A549 (cell line): ENCODE data around the gene WIF1. TPM values are rescaled to one million over a fixed set of nuclear protein-coding genes. Genes with fewer than 3 reads are reported as not detected.

Source experiments
- ATAC-seq, 2 experiments: fragments of 200-7000 bp in 1 of 2; fragments of >200 bp in 1 of 2; cut with Nextera tagmentation in 1 of 2; cut with Tn5 transposase in 1 of 2; 3 replicates each; pipeline versions ENCODE4 v1.8.0 to v1.9.1; 2018 to 2020; ENCODE audit warnings: mild to moderate bottlenecking in 1 of 2, moderate library complexity in 1 of 2
- CTCF ChIA-PET: fragments of 300-600 bp; sonication (Branson Sonifier 250); formaldehyde crosslinking; extraction: SDS; loops from one replicate; lab custom pipeline; 2021; ENCODE audit warnings: antibody characterized with exemption, inconsistent platforms; lab: Yijun Ruan, JAX
- POLR2A ChIA-PET: fragments of 350-600 bp; formaldehyde crosslinking; extraction: SDS; loops from one replicate; lab custom pipeline; 2021; ENCODE audit warnings: antibody characterized with exemption, inconsistent platforms; lab: Yijun Ruan, JAX
- DNase-seq, 2 experiments: peaks; one replicate each; pipeline versions ENCODE4 v3.0.0 to v3.0.0-alpha.2; 2011 to 2016; ENCODE audit warnings: low read depth in 1 of 2, low spot score in 1 of 2
- FAIRE-seq: peaks from 2 replicates; lab custom pipeline; 2011; peaks lifted over from hg19 to GRCh38; lab: Jason Lieb, UNC
- H3K27ac ChIP-seq, 2 experiments: fragments of >200 bp; sonication (Bioruptor Twin); formaldehyde crosslinking; 3 replicates each; pipeline ENCODE4 v1.5.1; 2016 to 2017
- H3K4me1 ChIP-seq: fragments of >200 bp; sonication (Bioruptor Twin); formaldehyde crosslinking; 3 replicates; pipeline ENCODE4 v1.6.1; 2016
- H3K4me2 ChIP-seq: fragments of >200 bp; sonication (Bioruptor Twin); formaldehyde crosslinking; 3 replicates; pipeline ENCODE4 v1.6.1; 2016
- H3K4me3 ChIP-seq: fragments of >200 bp; sonication (Bioruptor Twin); formaldehyde crosslinking; 3 replicates; pipeline ENCODE4 v1.5.1; 2016
- H3K9me3 ChIP-seq: fragments of >200 bp; sonication (Bioruptor Twin); formaldehyde crosslinking; 3 replicates; pipeline ENCODE4 v1.6.1; 2016
- ATOH8 ChIP-seq: fragments of 250-450 bp; sonication (Bioruptor Pico); IDR thresholded peaks from 2 replicates; pipeline ENCODE4 v1.5.0; 2020; ENCODE audit warnings: low read depth, mild to moderate bottlenecking, moderate library complexity
- CBX8 ChIP-seq: fragments of 200-600 bp; sonication (generic); IDR thresholded peaks from 2 replicates; pipeline ENCODE4 v1.6.1; 2016
- CHD2 ChIP-seq: fragments of 150-350 bp; IDR thresholded peaks from 2 replicates; pipeline ENCODE4 v1.6.1; 2014; ENCODE audit warnings: low read length; ENCODE audit not compliant: partially characterized antibody
- CHD4 ChIP-seq: fragments of 200-600 bp; sonication (generic); IDR thresholded peaks from 2 replicates; pipeline ENCODE4 v1.6.1; 2016; ENCODE audit warnings: antibody characterized with exemption, mild to moderate bottlenecking, borderline replicate concordance
- EHF ChIP-seq: fragments of 250-450 bp; sonication (Bioruptor Pico); IDR thresholded peaks from 2 replicates; pipeline ENCODE4 v1.5.0; 2020; ENCODE audit warnings: mild to moderate bottlenecking
- ELK1 ChIP-seq: fragments of 150-350 bp; IDR thresholded peaks from 2 replicates; pipeline ENCODE4 v1.6.1; 2014; ENCODE audit warnings: low read depth, mild to moderate bottlenecking, low read length
- EP300 ChIP-seq, 2 experiments: fragments of >200 bp; sonication (Bioruptor Twin); formaldehyde crosslinking; IDR thresholded peaks; 2 replicates in 1 of 2; 3 replicates in 1 of 2; pipeline ENCODE4 v1.6.1; 2016 to 2017
- FOSL2 ChIP-seq, 2 experiments: fragments of 450-650 bp in 1 of 2; fragments of >200 bp in 1 of 2; sonication (Bioruptor Twin) in 1 of 2; formaldehyde crosslinking; IDR thresholded peaks; 2 replicates each; pipeline versions ENCODE4 v1.5.0 to v1.6.1; 2016 to 2020; ENCODE audit warnings: mild to moderate bottlenecking in 1 of 2, moderate library complexity in 1 of 2
- GATA3 ChIP-seq: IDR thresholded peaks from 2 replicates; pipeline ENCODE4 v1.6.1; 2012; ENCODE audit warnings: borderline replicate concordance
- HEYL ChIP-seq: fragments of 250-450 bp; sonication (Bioruptor Pico); IDR thresholded peaks from 2 replicates; pipeline ENCODE4 v1.8.0; 2021; ENCODE audit warnings: mild to moderate bottlenecking, moderate library complexity
- HOXA7 ChIP-seq: fragments of 250-450 bp; sonication (Bioruptor Pico); IDR thresholded peaks from 2 replicates; pipeline ENCODE4 v1.5.0; 2020; ENCODE audit warnings: mild to moderate bottlenecking, moderate library complexity
- HOXB5 ChIP-seq: fragments of 250-450 bp; sonication (Bioruptor Pico); IDR thresholded peaks from 2 replicates; pipeline ENCODE4 v1.5.0; 2020; ENCODE audit warnings: mild to moderate bottlenecking, moderate library complexity
- JUNB ChIP-seq: fragments of >200 bp; sonication (Bioruptor Twin); formaldehyde crosslinking; IDR thresholded peaks from 2 replicates; pipeline ENCODE4 v1.6.1; 2016
- KDM1A ChIP-seq: fragments of 200-600 bp; sonication (generic); IDR thresholded peaks from 2 replicates; pipeline ENCODE4 v1.6.1; 2016; ENCODE audit warnings: low read depth, mild to moderate bottlenecking
- KDM5A ChIP-seq: fragments of 200-600 bp; sonication (generic); IDR thresholded peaks from 2 replicates; pipeline ENCODE4 v1.6.1; 2016; ENCODE audit warnings: antibody characterized with exemption, mild to moderate bottlenecking
- MAZ ChIP-seq: fragments of 150-350 bp; IDR thresholded peaks from 2 replicates; pipeline ENCODE4 v1.6.1; 2014; ENCODE audit warnings: antibody characterized with exemption, low read depth, low read length, borderline replicate concordance
- MYC ChIP-seq: IDR thresholded peaks from 2 replicates; pipeline ENCODE4 v1.6.1; 2012; ENCODE audit warnings: mild to moderate bottlenecking, inconsistent platforms, low read length, improper control_type of control experiment, borderline replicate concordance
- NFE2L2 ChIP-seq: fragments of 150-350 bp; conservative IDR thresholded peaks from 2 replicates; pipeline ENCODE4 v1.6.1; 2014; ENCODE audit warnings: low read length
- NPAS2 ChIP-seq: fragments of 250-450 bp; sonication (Bioruptor Pico); IDR thresholded peaks from 2 replicates; pipeline ENCODE4 v1.8.0; 2022; ENCODE audit warnings: mild to moderate bottlenecking, moderate library complexity, borderline replicate concordance
- RAD21 ChIP-seq, 2 experiments: fragments of >200 bp in 1 of 2; sonication (Bioruptor Twin) in 1 of 2; formaldehyde crosslinking in 1 of 2; IDR thresholded peaks in 1 of 2; conservative IDR thresholded peaks in 1 of 2; 2 replicates in 1 of 2; 3 replicates in 1 of 2; pipeline ENCODE4 v1.6.1; 2012 to 2018; ENCODE audit warnings: inconsistent platforms in 1 of 2
- SMC3 ChIP-seq: fragments of >200 bp; sonication (Bioruptor Twin); formaldehyde crosslinking; IDR thresholded peaks from 3 replicates; pipeline ENCODE4 v1.6.1; 2018; ENCODE audit warnings: inconsistent platforms
- SREBF2 ChIP-seq: fragments of 450-650 bp; IDR thresholded peaks from 2 replicates; pipeline ENCODE4 v1.6.1; 2014; ENCODE audit warnings: mild to moderate bottlenecking, moderate library complexity
- TP53 ChIP-seq: fragments of 250-450 bp; sonication (Bioruptor Pico); IDR thresholded peaks from 2 replicates; pipeline ENCODE4 v1.5.0; 2021; ENCODE audit warnings: mild to moderate bottlenecking, moderate library complexity
- ZC3H11A ChIP-seq: fragments of 450-650 bp; IDR thresholded peaks from 2 replicates; pipeline ENCODE4 v1.6.1; 2014; ENCODE audit warnings: antibody characterized with exemption, mild to moderate bottlenecking
- ZFP36 ChIP-seq: fragments of 450-650 bp; IDR thresholded peaks from 2 replicates; pipeline ENCODE4 v1.6.1; 2014; ENCODE audit warnings: borderline replicate concordance; ENCODE audit not compliant: partially characterized antibody
- ZNF302 ChIP-seq: fragments of 250-450 bp; sonication (Bioruptor Pico); IDR thresholded peaks from 2 replicates; pipeline ENCODE4 v1.9.0; 2021; ENCODE audit warnings: inconsistent platforms, mild to moderate bottlenecking, moderate library complexity
- WGBS: methylation state at CpG from one replicate; pipeline ENCODE4 v1.1.6; 2017; ENCODE audit errors: missing lambda C conversion rate; 5-methylcytosine and 5-hydroxymethylcytosine counted together
- polyA plus RNA-seq, 4 experiments: library from polyadenylated mRNA; depleted of rRNA in 3 of 4; stranded (reverse); fragments of >200 nt; fragmentation: RNase III in 1 of 4; extraction: RNeasy Plus Mini Kit Qiagen cat#74134 plus additional on column Dnase treatment in 1 of 4; gene quantifications; 2 replicates in 3 of 4; 3 replicates in 1 of 4; pipeline ENCODE4 v1.2.3, GENCODE V29; 2011 to 2017

Gene WIF1
- polyA plus RNA-seq, 2 of the 4 experiments (the other 2 are of a cell fraction): not detected

GRCh38 chr12:65022960-65023359, 98.1 kb downstream of the WIF1 start (continued):
- TF ChIP-seq ATOH8 (no peak), SMC3 (no peak), GATA3 (no peak), ZFP36 (no peak), ZC3H11A (no peak), ELK1 (no peak), JUNB (no peak), MAZ (no peak), CHD4 (no peak), ZNF302 (CRISPR knock-in tag) (no peak), FOSL2 (IDR thresholded peaks at IDR 0.05) (no peak), FOSL2 (CRISPR knock-in tag; IDR thresholded peaks at IDR 0.05) (no peak)

GRCh38 chr12:65022421-65022820, 98.7 kb downstream of the WIF1 start:
- Histone ChIP-seq H3K4me3 (no peak overlapping the region), H3K27ac (no peak overlapping the region)
- POLR2A ChIA-PET: no interaction called here
- TF ChIP-seq TP53 (CRISPR knock-in tag) (no peak), HEYL (CRISPR knock-in tag) (no peak), JUNB (no peak), NPAS2 (CRISPR knock-in tag) (no peak), KDM1A (no peak), EP300 (IDR thresholded peaks at IDR 0.05) (no peak), RAD21 (conservative IDR thresholded peaks at IDR 0.05 in 1 of 2, IDR thresholded peaks at IDR 0.05 in 1 of 2) (no peak), SREBF2 (no peak), NFE2L2 (no peak), SMC3 (no peak), ZFP36 (no peak), ELK1 (no peak), MYC (no peak), KDM5A (no peak), EHF (CRISPR knock-in tag) (no peak), HOXB5 (no peak), HOXA7 (CRISPR knock-in tag) (no peak), GATA3 (no peak)
- TF ChIP-seq, all 56 proteins: peak for 0
- H3K4me2 ChIP-seq: no peak overlapping the region
- CTCF ChIA-PET: no interaction called here
- DNase-seq: no peak
- no peak for FAIRE-seq
- H3K4me1 ChIP-seq: no peaks in the 10 kb centered on the region
- ATAC-seq: no peak
- WGBS: 3% methylated on average over 3 of the region's 3 CpGs
- H3K9me3 ChIP-seq: no peaks in the 10 kb centered on the region; the same call in 2 of the 3 replicates

- no peak overlapping the region for H3K27ac ChIP-seq
- ATAC-seq (no peak), FAIRE-seq (no peak), DNase-seq (no peak)
- no peak overlapping the region for H3K4me3 ChIP-seq
- CTCF ChIA-PET: no interaction called here
- POLR2A ChIA-PET: no interaction called here
- 4% methylated on average over 4 of the region's 4 CpGs for WGBS
- no peak for TF ChIP-seq CHD2
- peak; percentile 40; the same call in 1 of the 2 replicates for TF ChIP-seq CBX8
- H3K4me2 ChIP-seq: no peak overlapping the region
- H3K4me1 ChIP-seq: no peaks in the 10 kb centered on the region
- no peaks in the 10 kb centered on the region for H3K9me3 ChIP-seq
These were observed 101.3 kb downstream of the WIF1 start for GRCh38 chr12:65019696-65020234.
